HG02970 (cell line): Measurements from ENCODE around the gene PRPF8.
A peak's percentile ranks its signal among the peaks of the same experiment; 100 is the strongest.
"Not testable (repeated sequence)": the region's sequence is repeated elsewhere in the genome, so short reads cannot be mapped to it uniquely, and the experiment has no call there.

ENCODE experiments used
- ATAC-seq: cut with Tn5 transposase; IDR thresholded peaks from one replicate; pipeline ENCODE4 v1.9.1; 2021; ENCODE audit warnings: mild to moderate bottlenecking, moderate library complexity, moderate number of reproducible peaks; ENCODE audit not compliant: unreplicated experiment, low FRiP score

Gene PRPF8

GRCh38 chr17:1684378-1685189, at the start of gene PRPF8:
Gene PRPF8, minus strand, starts transcription at chr17:1684867. Its CDS starts 296 bp downstream, at chr17:1684571.
- ATAC-seq = peak; percentile 91

DNA sequence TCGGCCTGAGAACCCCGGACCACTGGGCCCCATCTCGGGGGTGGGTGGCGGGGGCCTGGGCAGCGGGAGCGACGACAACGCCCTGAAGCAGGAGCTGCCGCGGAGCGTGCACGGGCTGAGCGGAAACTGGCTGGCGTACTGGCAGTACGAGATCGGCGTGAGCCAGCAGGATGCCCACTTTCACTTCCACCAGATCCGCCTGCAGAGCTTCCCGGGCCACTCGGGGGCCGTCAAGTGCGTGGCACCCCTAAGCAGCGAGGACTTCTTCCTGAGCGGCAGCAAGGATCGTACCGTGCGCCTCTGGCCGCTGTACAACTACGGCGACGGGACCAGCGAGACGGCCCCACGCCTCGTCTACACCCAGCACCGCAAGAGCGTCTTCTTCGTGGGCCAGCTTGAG, 49.1 kb upstream of the PRPF8 start:
- no peak for ATAC-seq

- no peak for ATAC-seq
Observed at GRCh38 chr17:1732833-1733321, 48.2 kb upstream of the PRPF8 start.

DNA sequence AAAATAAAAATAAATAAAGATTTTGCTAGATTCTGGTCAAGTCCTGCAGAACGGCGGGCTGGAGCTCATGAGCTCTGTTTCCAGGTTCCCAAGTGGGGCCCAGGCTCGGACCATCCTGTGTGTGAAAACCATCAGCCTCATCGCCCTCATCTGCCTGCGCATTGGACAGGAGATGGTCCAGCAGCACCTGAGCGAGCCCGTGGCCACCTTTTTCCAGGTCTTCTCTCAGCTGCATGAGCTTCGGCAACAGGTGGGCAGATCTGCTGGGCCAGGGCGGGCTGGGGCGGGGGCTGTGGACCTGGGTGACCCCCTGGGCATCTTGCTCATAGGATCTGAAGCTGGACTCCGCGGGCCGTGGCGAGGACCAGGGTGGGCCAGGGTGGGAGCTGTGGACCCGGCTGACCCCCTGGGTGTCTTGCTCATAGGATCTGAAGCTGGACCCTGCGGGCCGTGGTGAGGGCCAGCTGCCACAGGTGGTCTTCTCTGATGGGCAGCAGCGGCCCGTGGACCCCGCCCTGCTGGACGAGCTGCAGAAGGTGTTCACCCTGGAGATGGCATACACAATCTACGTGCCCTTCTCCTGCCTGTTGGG, 47.7 kb upstream of the PRPF8 start:
- ATAC-seq = no peak

DNA sequence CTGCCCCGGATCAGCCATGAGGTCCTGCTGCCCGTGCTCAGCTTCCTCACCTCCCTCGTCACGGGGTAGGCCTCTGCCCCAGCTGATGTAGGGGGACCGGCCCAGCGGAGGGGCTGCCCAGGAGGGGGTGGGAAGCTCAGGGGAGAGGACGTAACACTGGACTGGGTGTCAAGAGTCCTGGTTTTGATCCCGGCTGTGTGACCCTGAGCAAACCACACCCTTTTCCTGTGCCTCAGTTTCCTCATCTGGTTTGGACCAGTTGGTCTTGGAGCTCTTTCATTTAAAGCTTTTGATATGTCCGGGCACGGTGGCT, 46.5 kb upstream of the PRPF8 start:
- ATAC-seq = no peak

- ATAC-seq = no peak
Observed at GRCh38 chr17:1730326-1731193, 45.9 kb upstream of the PRPF8 start.

DNA sequence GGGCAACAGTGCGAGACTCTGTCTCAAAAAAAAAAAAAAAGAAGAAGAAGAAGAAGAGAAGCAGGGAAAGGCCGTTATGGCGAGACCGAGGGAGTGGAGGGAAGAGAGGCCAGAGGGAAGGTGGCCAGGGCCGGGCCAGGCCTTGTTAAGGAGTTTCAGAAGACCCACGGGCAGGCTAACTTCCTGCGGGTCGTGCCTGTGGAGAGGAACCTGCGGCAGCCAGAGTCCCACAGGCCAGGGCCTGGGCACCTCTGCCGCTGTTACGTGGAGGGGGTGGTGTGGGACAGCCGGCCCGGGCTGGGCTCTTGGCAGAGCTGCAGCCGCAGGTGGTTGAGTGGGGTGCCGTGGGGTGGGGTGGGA, 45.3 kb upstream of the PRPF8 start:
- no peak for ATAC-seq

DNA sequence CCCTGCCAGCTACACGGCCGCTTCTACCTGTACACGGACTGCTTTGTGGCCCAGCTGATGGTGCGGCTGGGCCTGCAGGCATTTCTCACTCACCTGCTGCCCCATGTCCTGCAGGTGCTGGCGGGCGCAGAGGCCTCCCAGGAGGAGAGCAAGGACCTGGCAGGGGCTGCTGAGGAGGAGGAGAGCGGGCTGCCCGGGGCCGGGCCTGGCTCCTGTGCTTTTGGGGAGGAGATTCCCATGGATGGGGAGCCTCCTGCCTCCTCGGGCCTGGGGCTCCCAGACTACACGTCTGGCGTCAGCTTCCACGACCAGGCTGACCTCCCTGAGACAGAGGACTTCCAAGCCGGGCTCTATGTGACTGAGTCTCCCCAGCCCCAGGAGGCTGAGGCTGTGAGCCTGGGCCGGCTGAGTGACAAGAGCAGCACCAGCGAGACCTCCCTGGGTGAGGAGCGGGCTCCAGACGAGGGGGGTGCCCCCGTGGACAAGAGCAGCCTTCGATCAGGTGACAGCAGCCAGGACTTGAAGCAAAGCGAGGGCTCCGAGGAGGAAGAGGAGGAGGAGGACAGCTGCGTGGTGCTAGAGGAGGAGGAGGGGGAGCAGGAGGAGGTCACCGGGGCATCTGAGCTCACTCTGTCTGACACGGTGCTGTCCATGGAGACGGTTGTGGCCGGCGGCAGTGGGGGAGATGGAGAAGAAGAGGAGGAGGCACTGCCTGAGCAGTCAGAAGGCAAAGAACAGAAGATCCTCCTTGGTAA, 43.4 kb upstream of the PRPF8 start:
- no peak for ATAC-seq

GRCh38 chr17:1727258-1727789, 42.7 kb upstream of the PRPF8 start:
- no peak for ATAC-seq

DNA sequence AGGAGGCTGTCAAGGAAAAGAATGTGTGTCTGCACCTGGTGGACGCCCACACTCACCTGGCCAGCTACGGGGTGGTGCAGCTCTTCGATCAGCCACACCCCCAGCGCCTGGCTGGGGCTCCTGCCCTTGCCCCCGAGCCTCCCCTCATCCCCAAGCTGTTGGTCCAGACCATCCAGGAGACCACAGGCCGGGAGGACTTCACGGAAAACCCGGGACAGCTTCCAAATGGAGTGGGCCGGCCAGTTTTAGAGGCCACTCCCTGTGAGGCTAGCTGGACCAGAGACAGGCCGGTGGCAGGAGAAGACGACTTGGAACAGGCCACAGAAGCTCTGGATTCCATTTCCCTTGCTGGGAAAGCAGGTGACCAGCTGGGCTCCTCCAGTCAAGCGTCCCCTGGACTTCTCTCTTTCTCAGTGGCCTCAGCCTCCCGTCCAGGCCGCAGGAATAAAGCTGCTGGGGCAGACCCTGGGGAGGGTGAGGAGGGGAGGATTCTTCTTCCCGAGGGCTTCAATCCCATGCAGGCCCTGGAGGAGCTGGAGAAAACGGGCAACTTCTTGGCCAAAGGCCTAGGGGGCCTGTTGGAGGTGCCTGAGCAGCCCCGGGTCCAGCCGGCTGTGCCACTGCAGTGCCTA, 42.1 kb upstream of the PRPF8 start:
- no peak for ATAC-seq

GRCh38 chr17:1725642-1726511, 41.2 kb upstream of the PRPF8 start:
- no peak for ATAC-seq

DNA sequence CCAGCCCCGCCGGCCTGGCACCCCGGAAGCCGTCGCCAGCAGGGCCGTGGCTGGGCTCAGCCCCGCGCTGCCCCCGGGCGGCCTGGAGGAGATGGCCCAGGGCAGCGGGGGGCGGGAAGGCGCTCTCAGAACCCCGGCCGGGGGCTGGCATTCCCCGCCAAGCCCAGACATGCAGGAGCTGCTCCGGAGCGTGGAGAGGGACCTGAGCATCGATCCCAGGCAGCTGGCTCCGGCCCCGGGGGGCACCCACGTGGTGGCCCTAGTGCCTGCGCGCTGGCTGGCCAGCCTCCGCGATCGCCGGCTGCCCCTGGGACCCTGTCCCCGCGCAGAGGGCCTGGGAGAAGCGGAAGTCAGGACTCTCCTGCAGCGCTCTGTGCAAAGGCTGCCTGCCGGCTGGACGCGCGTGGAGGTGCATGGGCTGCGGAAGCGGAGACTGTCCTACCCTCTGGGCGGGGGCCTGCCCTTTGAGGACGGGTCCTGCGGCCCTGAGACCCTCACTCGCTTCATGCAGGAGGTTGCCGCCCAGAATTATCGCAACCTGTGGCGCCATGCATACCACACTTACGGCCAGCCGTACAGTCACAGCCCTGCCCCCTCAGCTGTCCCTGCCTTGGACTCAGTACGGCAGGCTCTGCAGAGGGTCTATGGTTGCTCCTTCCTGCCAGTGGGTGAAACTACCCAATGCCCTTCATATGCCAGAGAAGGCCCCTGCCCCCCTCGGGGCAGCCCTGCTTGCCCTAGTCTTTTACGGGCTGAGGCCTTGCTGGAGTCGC, 40.4 kb upstream of the PRPF8 start:
- no peak for ATAC-seq

DNA sequence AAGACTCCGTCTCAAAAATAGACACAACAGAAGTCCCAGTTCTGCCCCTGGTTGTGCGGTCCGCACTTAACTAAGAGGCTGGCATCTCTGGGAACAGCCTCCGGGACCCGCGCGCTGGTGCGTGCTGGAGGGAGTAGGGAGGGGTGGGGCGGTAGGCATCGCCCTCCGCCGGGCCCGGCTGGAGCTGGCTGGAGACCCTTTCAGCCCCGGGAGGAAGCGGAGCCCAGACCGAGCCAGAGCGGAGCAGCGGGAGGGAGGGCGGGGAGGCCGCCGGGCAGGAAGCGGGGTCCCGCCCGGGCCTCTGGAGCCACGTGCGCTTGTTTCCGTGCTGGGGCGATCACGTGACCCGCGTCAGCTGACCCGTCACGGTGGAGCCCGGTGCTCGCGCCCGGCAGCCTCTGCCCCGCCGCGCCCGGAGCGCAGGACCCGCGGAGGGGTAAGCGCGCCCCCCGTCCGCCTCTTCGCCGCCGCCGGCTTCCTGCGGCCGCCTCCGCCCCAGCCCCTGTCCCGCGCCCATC, 39.7 kb upstream of the PRPF8 start, which contains the start of gene WDR81:
Gene WDR81, plus strand, starts transcription at position 354 of the 518 bp plus-strand sequence. CDS start 256 bp downstream, outside the sequence.
- ATAC-seq = peak; percentile 54

DNA sequence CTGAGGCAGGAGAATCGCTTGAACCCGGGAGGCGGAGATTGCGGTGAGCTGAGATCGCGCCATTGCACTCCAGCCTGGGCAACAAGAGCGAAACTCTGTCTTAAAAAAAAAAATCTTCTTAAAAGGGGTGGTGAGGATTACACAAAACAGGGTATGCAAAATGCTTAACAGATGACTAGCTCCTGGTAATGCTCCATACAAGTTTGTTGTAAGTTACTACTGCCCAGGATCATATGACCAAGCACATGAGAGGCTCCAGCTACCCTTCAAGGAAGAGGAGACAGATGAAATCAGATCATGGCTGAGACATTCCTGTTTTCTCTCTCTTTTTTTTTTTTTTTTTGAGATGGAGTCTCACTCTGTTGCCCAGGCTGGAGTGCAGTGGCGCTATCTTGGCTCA, 37.4 kb upstream of the PRPF8 start:
- not testable (repeated sequence) for ATAC-seq

DNA sequence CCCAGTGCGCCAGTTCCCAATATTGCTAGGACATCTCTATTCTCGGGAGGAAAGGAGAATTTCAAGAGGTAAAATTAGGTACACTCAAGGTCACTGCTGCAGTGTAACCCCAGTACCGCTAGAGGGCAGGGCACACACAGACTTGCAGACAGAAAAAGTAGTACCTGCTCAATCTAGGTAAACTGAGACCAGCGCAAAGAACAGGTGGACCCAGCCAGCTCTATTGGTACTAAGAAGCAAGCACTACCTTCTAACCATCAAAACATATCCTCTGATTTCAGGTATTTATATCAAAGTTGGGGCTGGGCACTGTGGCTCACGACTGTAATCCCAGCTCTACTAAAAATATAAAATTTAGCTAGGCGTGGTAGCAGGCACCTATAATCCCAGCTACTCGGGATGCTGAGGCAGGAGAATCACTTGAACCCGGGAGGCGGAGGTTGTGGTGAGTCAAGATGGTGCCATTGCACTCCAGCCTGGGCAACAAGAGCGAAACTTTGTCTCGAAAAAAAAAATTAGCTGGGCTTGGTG, 36.3 kb upstream of the PRPF8 start:
- no peak for ATAC-seq

DNA sequence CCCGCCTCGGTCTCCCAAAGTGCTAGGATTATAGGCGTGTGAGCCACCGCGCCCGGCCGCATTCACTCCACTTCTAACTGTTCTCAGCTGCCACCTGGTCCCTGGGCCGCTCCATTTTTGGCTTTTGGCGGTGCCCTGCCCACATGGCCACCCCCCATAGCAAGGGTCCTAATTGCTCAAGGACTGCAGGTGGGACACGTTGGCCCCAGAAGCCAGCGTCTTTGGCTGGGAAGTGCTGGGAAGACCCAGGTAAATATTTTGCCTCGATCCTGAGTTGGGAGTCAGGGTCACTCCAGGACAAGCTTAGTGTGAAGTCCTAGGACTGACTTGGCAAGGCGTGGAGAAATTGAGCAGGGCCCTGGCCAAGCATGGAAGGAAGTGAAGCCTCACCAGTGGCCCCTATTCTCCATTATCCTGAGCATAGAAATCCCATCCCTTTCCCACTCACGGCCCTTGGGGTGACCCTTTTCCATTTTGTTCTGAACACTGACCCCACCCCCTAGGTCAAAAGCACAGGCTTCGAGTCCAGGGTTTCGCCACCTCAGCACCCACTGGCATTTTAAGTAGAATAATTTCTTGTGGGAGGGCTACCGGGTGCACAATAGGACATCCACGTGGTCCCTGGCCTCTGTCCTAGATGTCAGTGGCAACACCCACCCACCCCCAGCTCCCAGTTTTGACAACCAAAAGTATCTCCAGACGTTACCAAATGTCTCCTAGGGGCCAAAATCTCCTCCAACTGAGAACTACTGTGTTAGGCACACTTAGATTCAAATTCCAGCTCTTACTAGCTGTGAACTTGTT, 33.9 kb upstream of the PRPF8 start:
- no peak for ATAC-seq
